ENCODE data around the gene PATZ1. TPM values are rescaled to one million over a fixed set of nuclear protein-coding genes. Genes with fewer than 3 reads are reported as not detected.
A peak's percentile ranks its signal among the peaks of the same experiment; 100 is the strongest.
"Not testable (repeated sequence)": the region's sequence is repeated elsewhere in the genome, so short reads cannot be mapped to it uniquely, and the experiment has no call there.

The PATZ1 gene
- total RNA-seq, 4 donors from 2014 or later: 27.1 to 33.5 (median 31.3) TPM

GRCh38 chr22:31327806-31328543, 18.2 kb downstream of the PATZ1 start:
- Histone ChIP-seq H3K36me3 (peaks cover 0 to 98% (median 6%) of the 10 kb centered on the region in 3 donors), H3K27ac (peak overlapping the region in 2 of 4 donors; percentile 12 to 70), H3K4me3 (no peak overlapping the region), H3K4me1 (peaks cover 0 to 14% (median 0%) of the 10 kb centered on the region in 4 donors), H3K9me3 (no peaks in the 10 kb centered on the region), H3K27me3 (no peaks in the 10 kb centered on the region)
- TF ChIP-seq CTCF (IDR thresholded peaks at IDR 0.05): no peak
- no peak for DNase-seq (ENCODE audit: low spot score in 2 of 2)
- WGBS, 2 donors: 62 to 71% methylated on average over 8 to 9 of the region's 9 CpGs

GRCh38 chr22:31326877-31327276, 19.3 kb downstream of the PATZ1 start:
- peaks cover 0 to 98% (median 6%) of the 10 kb centered on the region in 3 donors for H3K36me3 ChIP-seq
- no peaks in the 10 kb centered on the region for H3K9me3 ChIP-seq
- H3K4me1 ChIP-seq: peaks cover 0 to 16% (median 0%) of the 10 kb centered on the region in 4 donors
- H3K27ac ChIP-seq: no peak overlapping the region
- TF ChIP-seq CTCF (IDR thresholded peaks at IDR 0.05) (no peak), EP300 (IDR thresholded peaks at IDR 0.05) (no peak), POLR2A (IDR thresholded peaks at IDR 0.05) (no peak)
- no peaks in the 10 kb centered on the region for H3K27me3 ChIP-seq
- no peak overlapping the region for H3K4me3 ChIP-seq
- DNase-seq (ENCODE audit: low spot score in 2 of 2): no peak
- WGBS, 2 donors: 90% methylated on average over 9 of the region's 9 CpGs

- no peak for DNase-seq (ENCODE audit: low spot score in 2 of 2)
- 88 to 89% methylated on average over 8 of the region's 8 CpGs for WGBS, 2 donors
- Histone ChIP-seq H3K36me3 (peaks cover 0 to 69% (median 6%) of the 10 kb centered on the region in 3 donors), H3K4me3 (no peak overlapping the region), H3K9me3 (no peaks in the 10 kb centered on the region), H3K27me3 (no peaks in the 10 kb centered on the region), H3K4me1 (peaks cover 0 to 22% (median 0%) of the 10 kb centered on the region in 4 donors), H3K27ac (no peak overlapping the region)
- TF ChIP-seq EP300 (IDR thresholded peaks at IDR 0.05) (no peak), CTCF (IDR thresholded peaks at IDR 0.05) (no peak), POLR2A (IDR thresholded peaks at IDR 0.05) (no peak)
These were observed 22.3 kb downstream of the PATZ1 start for GRCh38 chr22:31323578-31324550.

GRCh38 chr22:31321421-31321820, 24.7 kb downstream of the PATZ1 start:
- Histone ChIP-seq H3K27me3 (no peaks in the 10 kb centered on the region), H3K4me3 (no peak overlapping the region), H3K36me3 (peaks cover 0 to 48% (median 0%) of the 10 kb centered on the region in 3 donors), H3K9me3 (no peaks in the 10 kb centered on the region), H3K4me1 (peaks cover 0 to 10% (median 0%) of the 10 kb centered on the region in 4 donors), H3K27ac (peak overlapping the region in 2 of 4 donors; percentile 59 to 62)
- 57 to 59% methylated on average over 4 of the region's 4 CpGs for WGBS, 2 donors
- TF ChIP-seq EP300 (IDR thresholded peaks at IDR 0.05): peak in 1 of 2 donors; percentile 19
- no peak for TF ChIP-seq POLR2A (IDR thresholded peaks at IDR 0.05)
- TF ChIP-seq CTCF (IDR thresholded peaks at IDR 0.05): no peak
- no peak for DNase-seq (ENCODE audit: low spot score in 2 of 2)

GRCh38 chr22:31314220-31314619, 31.9 kb downstream of the PATZ1 start:
- not testable (repeated sequence) for H3K9me3 ChIP-seq; H3K4me3 ChIP-seq; H3K36me3 ChIP-seq; DNase-seq (ENCODE audit: low spot score in 2 of 2); H3K27me3 ChIP-seq
- Histone ChIP-seq H3K4me1 (peaks cover 0 to 13% (median 11%) of the 10 kb centered on the region in 4 donors), H3K27ac (peak overlapping the region in 3 of 4 donors; percentile 70 to 88 (median 77))
- 94 to 96% methylated on average over 1 of the region's 1 CpG for WGBS, 2 donors

Data from tibial nerve (tissue), 4 donors.